PC-3 (cell line): ENCODE results near the gene RNLS.

Experiments
- CTCF ChIP-seq: fragments of 300-600 bp; sonication (generic); conservative IDR thresholded peaks from 2 replicates; pipeline ENCODE4 v1.5.1; 2017; ENCODE audit warnings: antibody characterized with exemption, low read depth, mild to moderate bottlenecking, low read length
- EZH2 ChIP-seq: fragments of 300-600 bp; sonication (generic); IDR thresholded peaks from one replicate; pipeline ENCODE4 v1.6.1; 2017; ENCODE audit warnings: antibody characterized with exemption, mild to moderate bottlenecking, low read length; ENCODE audit not compliant: unreplicated experiment

GRCh38 chr10:88531392-88532052, 51.6 kb downstream of the RNLS start:
- TF ChIP-seq CTCF = no peak
- TF ChIP-seq EZH2 = no peak
